Left lung (tissue), 10 donors: ENCODE results near the gene ALAS1. TPM values are rescaled to one million over a fixed set of nuclear protein-coding genes. Genes with fewer than 3 reads are reported as not detected.

Source experiments
- ATAC-seq: fragments of 200-7000 bp; cut with Tn5 transposase; one replicate; pipeline ENCODE4 v1.9.1; 2020; ENCODE audit warnings: moderate library complexity
- DNase-seq, 4 donors: peaks; one replicate each; pipeline ENCODE4 v3.0.0-alpha.2; 2013 to 2020
- H3K27ac ChIP-seq, 2 donors: fragments of 200-600 bp; sonication (generic) in 1 of 2; one replicate each; pipeline versions ENCODE4 v1.5.0 to v1.8.0; 2020 to 2021
- H3K27me3 ChIP-seq, 2 donors: fragments of 200-600 bp; sonication (generic) in 1 of 2; one replicate each; pipeline versions ENCODE4 v1.5.0 to v1.8.0; 2020 to 2021
- H3K36me3 ChIP-seq, 2 donors: fragments of 200-600 bp; sonication (generic) in 1 of 2; one replicate each; pipeline versions ENCODE4 v1.5.0 to v1.8.0; 2020 to 2021
- H3K4me1 ChIP-seq, 2 donors: fragments of 200-600 bp; one replicate each; pipeline ENCODE4 v1.8.0; 2021
- H3K4me3 ChIP-seq, 2 donors: fragments of 200-600 bp; sonication (generic) in 1 of 2; one replicate each; pipeline versions ENCODE4 v1.5.0 to v1.8.0; 2020 to 2021; ENCODE audit warnings: mild to moderate bottlenecking in 1 of 2
- H3K9me3 ChIP-seq, 2 donors: fragments of 200-600 bp; sonication (generic) in 1 of 2; one replicate each; pipeline versions ENCODE4 v1.5.0 to v1.8.0; 2020 to 2021
- intact Hi-C, 2 donors: fragments of 100-400 bp; cut with DNase I; formaldehyde crosslinking; loops; one replicate each; pipeline versions ENCODE4 v1.11.2 to v1.14.2; 2022
- polyA plus RNA-seq, 6 donors: library from polyadenylated mRNA; unstranded; fragments of 120-200 nt; gene quantifications; one replicate each; pipeline ENCODE4 v1.2.1, GENCODE V29; 2013; ENCODE audit not compliant: insufficient read length in 6 of 6
- total RNA-seq, 2 donors: library from RNA; stranded (reverse); fragmentation: NEBNext Ultra II Directional; extraction: Animal tissue kit (Norgen Biotek cat#: 25700); gene quantifications; one replicate each; pipeline ENCODE4 v1.2.1, GENCODE V29; 2021
- TF ChIP-seq, protein P1 (sequence below), 2 donors: fragments of 200-600 bp; sonication (generic) in 1 of 2; IDR thresholded peaks; one replicate each; pipeline versions ENCODE4 v1.5.0 to v1.8.0; 2021; ENCODE audit warnings: antibody characterized with exemption in 2 of 2
- donor health status: DM: no; HTN: yes; CAD: no.
- donor health status: DM: no; HTN: no; CAD: no.

Gene ALAS1
- total and polyA plus RNA-seq, 8 donors, result 31.6 to 70.1 (median 44.2) TPM

- DNase-seq, result peak in 1 of 4 donors; percentile 26
- Histone ChIP-seq H3K36me3 (peaks cover 0 to 32% of the 10 kb centered on the region in 2 donors), H3K27me3 (no peaks in the 10 kb centered on the region), H3K4me1 (peaks cover 62 to 93% of the 10 kb centered on the region in 2 donors), H3K9me3 (no peaks in the 10 kb centered on the region), H3K4me3 (peak overlapping the region; percentile 66 to 97), H3K27ac (peak overlapping the region; percentile 86 to 87)
- intact Hi-C loops, result no loop called here
- TF ChIP-seq, protein P1, sequence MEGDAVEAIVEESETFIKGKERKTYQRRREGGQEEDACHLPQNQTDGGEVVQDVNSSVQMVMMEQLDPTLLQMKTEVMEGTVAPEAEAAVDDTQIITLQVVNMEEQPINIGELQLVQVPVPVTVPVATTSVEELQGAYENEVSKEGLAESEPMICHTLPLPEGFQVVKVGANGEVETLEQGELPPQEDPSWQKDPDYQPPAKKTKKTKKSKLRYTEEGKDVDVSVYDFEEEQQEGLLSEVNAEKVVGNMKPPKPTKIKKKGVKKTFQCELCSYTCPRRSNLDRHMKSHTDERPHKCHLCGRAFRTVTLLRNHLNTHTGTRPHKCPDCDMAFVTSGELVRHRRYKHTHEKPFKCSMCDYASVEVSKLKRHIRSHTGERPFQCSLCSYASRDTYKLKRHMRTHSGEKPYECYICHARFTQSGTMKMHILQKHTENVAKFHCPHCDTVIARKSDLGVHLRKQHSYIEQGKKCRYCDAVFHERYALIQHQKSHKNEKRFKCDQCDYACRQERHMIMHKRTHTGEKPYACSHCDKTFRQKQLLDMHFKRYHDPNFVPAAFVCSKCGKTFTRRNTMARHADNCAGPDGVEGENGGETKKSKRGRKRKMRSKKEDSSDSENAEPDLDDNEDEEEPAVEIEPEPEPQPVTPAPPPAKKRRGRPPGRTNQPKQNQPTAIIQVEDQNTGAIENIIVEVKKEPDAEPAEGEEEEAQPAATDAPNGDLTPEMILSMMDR (IDR thresholded peaks at IDR 0.05), result no peak
- ATAC-seq, result no peak
These were observed 966 bp downstream of the ALAS1 start for GRCh38 chr3:52198643-52199608.

DNA sequence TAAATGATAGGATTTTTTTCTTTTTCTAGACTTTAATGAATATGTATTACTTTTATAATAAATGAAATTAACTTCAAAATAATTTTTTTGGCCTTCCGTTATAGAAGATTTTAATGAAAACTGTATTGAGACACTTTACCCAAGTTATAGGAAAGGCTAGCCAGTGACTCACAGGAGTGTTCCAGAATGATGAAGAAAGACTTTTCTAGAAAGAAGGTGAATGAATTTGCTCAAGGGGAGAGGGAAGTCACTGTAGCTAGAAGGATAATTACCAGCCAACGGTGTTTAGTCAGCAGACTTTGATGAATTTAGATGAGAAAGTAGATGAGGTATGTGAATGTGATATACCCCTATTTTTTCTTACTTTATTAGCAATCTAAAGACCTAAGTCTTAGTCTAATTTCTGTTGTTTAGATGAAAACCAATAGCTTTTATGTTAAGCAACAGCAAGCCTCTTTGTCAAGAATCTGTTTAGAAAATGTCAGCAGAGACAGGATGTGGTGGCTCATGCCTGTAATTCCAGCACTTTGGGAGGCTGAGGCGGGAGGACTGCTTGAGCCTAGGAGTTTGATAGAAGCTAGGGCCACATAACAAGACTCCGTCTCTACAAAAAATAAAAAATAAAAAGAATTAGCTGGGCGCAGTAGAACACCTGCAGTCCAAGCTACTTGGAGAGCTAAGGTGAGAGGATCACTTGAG is 3.2 kb downstream of the ALAS1 start:
- TF ChIP-seq, protein P1 (IDR thresholded peaks at IDR 0.05), result no peak
- intact Hi-C loops, result no loop called here
- Histone ChIP-seq H3K27ac (peak overlapping the region; percentile 51 to 86), H3K4me3 (peak overlapping the region in 1 of 2 donors; percentile 10), H3K9me3 (no peaks in the 10 kb centered on the region), H3K36me3 (peaks cover 0 to 54% of the 10 kb centered on the region in 2 donors), H3K4me1 (peaks cover 45 to 93% of the 10 kb centered on the region in 2 donors), H3K27me3 (no peaks in the 10 kb centered on the region)
- no peak for ATAC-seq
- DNase-seq, result no peak

DNA sequence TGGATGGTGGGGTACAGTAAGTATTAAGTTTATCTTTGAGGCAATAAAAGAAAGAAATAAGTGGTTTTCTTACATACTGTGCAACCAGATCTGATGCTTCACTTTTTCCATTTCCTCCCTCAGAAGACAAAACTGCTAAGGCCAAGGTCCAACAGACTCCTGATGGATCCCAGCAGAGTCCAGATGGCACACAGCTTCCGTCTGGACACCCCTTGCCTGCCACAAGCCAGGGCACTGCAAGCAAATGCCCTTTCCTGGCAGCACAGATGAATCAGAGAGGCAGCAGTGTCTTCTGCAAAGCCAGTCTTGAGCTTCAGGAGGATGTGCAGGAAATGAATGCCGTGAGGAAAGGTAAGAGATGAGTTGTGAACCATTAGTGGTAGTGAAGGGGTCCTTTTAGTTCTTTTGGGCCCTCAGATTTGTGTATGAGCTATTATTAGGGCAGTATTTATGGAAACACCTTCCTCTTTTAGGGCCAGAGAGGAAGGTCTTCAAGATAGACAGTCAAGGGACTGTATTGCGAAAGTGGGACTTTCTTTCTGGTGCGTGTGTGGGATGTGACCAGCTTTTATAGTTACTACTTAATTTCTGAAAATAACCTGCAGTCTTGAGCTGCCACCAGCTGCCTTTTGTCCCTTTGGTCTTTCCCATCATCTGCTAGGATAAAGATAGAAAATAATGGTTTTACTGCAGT is 4.6 kb downstream of the ALAS1 start:
- peak overlapping the region; percentile 51 to 86 for H3K27ac ChIP-seq
- peaks cover 0 to 68% of the 10 kb centered on the region in 2 donors for H3K36me3 ChIP-seq
- H3K4me3 ChIP-seq, result no peak overlapping the region
- DNase-seq (peak in 1 of 4 donors; percentile 53), ATAC-seq (no peak)
- peaks cover 31 to 84% of the 10 kb centered on the region in 2 donors for H3K4me1 ChIP-seq
- no peaks in the 10 kb centered on the region for H3K9me3 ChIP-seq
- no peaks in the 10 kb centered on the region for H3K27me3 ChIP-seq
- intact Hi-C loops, result no loop called here
- TF ChIP-seq, protein P1 (IDR thresholded peaks at IDR 0.05), result no peak

DNA sequence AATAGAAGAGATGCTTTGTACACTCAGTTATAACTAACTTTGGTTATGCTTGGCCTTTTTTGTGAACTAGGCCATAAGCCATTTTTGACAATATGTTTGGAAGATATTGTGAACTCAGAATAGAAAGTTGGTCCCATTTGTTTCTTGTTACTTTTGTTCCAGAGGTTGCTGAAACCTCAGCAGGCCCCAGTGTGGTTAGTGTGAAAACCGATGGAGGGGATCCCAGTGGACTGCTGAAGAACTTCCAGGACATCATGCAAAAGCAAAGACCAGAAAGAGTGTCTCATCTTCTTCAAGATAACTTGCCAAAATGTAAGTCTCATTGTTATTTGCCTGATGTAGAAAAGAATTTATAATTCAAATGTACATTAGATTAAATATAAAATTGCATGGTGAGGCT is 5.7 kb downstream of the ALAS1 start:
- H3K9me3 ChIP-seq, result no peaks in the 10 kb centered on the region
- peaks cover 29 to 80% of the 10 kb centered on the region in 2 donors for H3K4me1 ChIP-seq
- DNase-seq, result no peak
- ATAC-seq, result no peak
- TF ChIP-seq, protein P1 (IDR thresholded peaks at IDR 0.05), result no peak
- peak overlapping the region in 1 of 2 donors; percentile 86 for H3K27ac ChIP-seq
- intact Hi-C loops, result no loop called here
- no peak overlapping the region for H3K4me3 ChIP-seq
- H3K27me3 ChIP-seq, result no peaks in the 10 kb centered on the region
- H3K36me3 ChIP-seq, result peaks cover 0 to 79% of the 10 kb centered on the region in 2 donors
